Kidney (tissue), 14 donors: ENCODE data around the gene TNRC18. TPM values are rescaled to one million over a fixed set of nuclear protein-coding genes. Genes with fewer than 3 reads are reported as not detected.
"Not testable (repeated sequence)": the region's sequence is repeated elsewhere in the genome, so short reads cannot be mapped to it uniquely, and the experiment has no call there.

Source experiments
- DNase-seq, 5 donors: peaks; one replicate each; pipeline ENCODE4 v3.0.0-alpha.2; 2013 to 2020
- FAIRE-seq: peaks from 2 replicates; lab custom pipeline; 2012; peaks lifted over from hg19 to GRCh38; lab: Jason Lieb, UNC
- H3K27ac ChIP-seq, 2 donors: one replicate each; pipeline ENCODE4 v1.7.0; 2013; ENCODE audit warnings: low read depth in 2 of 2, low read length in 2 of 2, inconsistent platforms in 1 of 2
- H3K27me3 ChIP-seq: one replicate; pipeline ENCODE4 v1.7.1; 2013; ENCODE audit warnings: low read length, inconsistent platforms; ENCODE audit not compliant: control insufficient read depth, insufficient read depth
- H3K36me3 ChIP-seq, 3 donors: one replicate each; pipeline versions ENCODE4 v1.7.0 to v1.7.1; 2013; ENCODE audit warnings: low read length in 3 of 3, control low read depth in 1 of 3, inconsistent platforms in 1 of 3; ENCODE audit not compliant: insufficient read depth in 3 of 3, control insufficient read depth in 2 of 3
- H3K4me1 ChIP-seq, 3 donors: one replicate each; pipeline versions ENCODE4 v1.7.0 to v1.7.1; 2013; ENCODE audit warnings: low read length in 3 of 3, inconsistent platforms in 1 of 3, low read depth in 1 of 3; ENCODE audit not compliant: control insufficient read depth in 2 of 3, insufficient read depth in 2 of 3
- H3K4me3 ChIP-seq, 3 donors: one replicate each; pipeline versions ENCODE4 v1.7.0 to v1.8.1; 2013; ENCODE audit warnings: low read length in 3 of 3, control low read depth in 1 of 3, inconsistent platforms in 1 of 3
- H3K9ac ChIP-seq, 3 donors: one replicate each; pipeline versions ENCODE4 v1.7.0 to v1.7.1; 2013; ENCODE audit warnings: low read length in 3 of 3, control low read depth in 1 of 3, inconsistent platforms in 1 of 3
- H3K9me3 ChIP-seq, 3 donors: one replicate each; pipeline versions ENCODE4 v1.7.0 to v1.7.1; 2013; ENCODE audit warnings: low read length in 3 of 3, control low read depth in 1 of 3, inconsistent platforms in 1 of 3; ENCODE audit not compliant: control insufficient read depth in 2 of 3, insufficient read depth in 1 of 3
- CTCF ChIP-seq: IDR thresholded peaks from 3 replicates; pipeline ENCODE4 v1.5.1; 2012; ENCODE audit warnings: mild to moderate bottlenecking, moderate library complexity, borderline replicate concordance; ENCODE audit not compliant: insufficient read depth; ENCODE audit errors: extremely low read depth
- intact Hi-C: fragments of 100-400 bp; cut with DNase I; formaldehyde crosslinking; loops from one replicate; pipeline ENCODE4 v1.11.1; 2022
- polyA plus RNA-seq: library from polyadenylated mRNA; stranded (reverse); fragments of 350-450 nt; fragmentation: Illumina TruSeq; extraction: RNeasy Lipid Tissue Mini Kit (QIAGEN cat#74804); gene quantifications from one replicate; pipeline ENCODE4 v1.2.3, GENCODE V29; 2014; ENCODE audit warnings: low read depth, low replicate concordance; ENCODE audit not compliant: insufficient read depth
- total RNA-seq: library from RNA; stranded (reverse); fragmentation: NEBNext Ultra II Directional; extraction: Animal tissue kit (Norgen Biotek cat#: 25700); gene quantifications from one replicate; pipeline ENCODE4 v1.2.1, GENCODE V29; 2021
- donor health status: control.
- donor health status: control.
- donor health status: control.
- donor health status: control.
- donor health status: control.
- donor health status: DM: yes; HTN: yes; CAD: no.
- donor health status: Normal renal cell carcinoma (clear cell type).

Gene TNRC18
- total and polyA plus RNA-seq, 2 donors from 2014 or later = 12.5 to 125 TPM

GRCh38 chr7:5314864-5315263, 108.8 kb downstream of the TNRC18 start:
- no peak for DNase-seq
- Histone ChIP-seq H3K27ac (no peak overlapping the region), H3K4me1 (no peaks in the 10 kb centered on the region), H3K9me3 (no peaks in the 10 kb centered on the region), H3K27me3 (no peaks in the 10 kb centered on the region), H3K4me3 (no peak overlapping the region), H3K36me3 (peaks cover 4 to 26% (median 14%) of the 10 kb centered on the region in 3 donors), H3K9ac (no peak overlapping the region)
- no peak for TF ChIP-seq CTCF
- no peak for FAIRE-seq
- intact Hi-C loops = no loop called here

GRCh38 chr7:5313076-5313885, 110.4 kb downstream of the TNRC18 start:
- peaks cover 4 to 16% (median 13%) of the 10 kb centered on the region in 3 donors for H3K36me3 ChIP-seq
- H3K4me3 ChIP-seq, H3K9ac ChIP-seq, H3K27me3 ChIP-seq, H3K9me3 ChIP-seq, intact Hi-C loops, DNase-seq, H3K27ac ChIP-seq, H3K4me1 ChIP-seq, FAIRE-seq: not testable (repeated sequence)

GRCh38 chr7:5312276-5313070, 111.2 kb downstream of the TNRC18 start:
- H3K9ac ChIP-seq, H3K9me3 ChIP-seq, H3K4me3 ChIP-seq, intact Hi-C loops, DNase-seq, H3K27me3 ChIP-seq, H3K4me1 ChIP-seq, H3K27ac ChIP-seq, FAIRE-seq: not testable (repeated sequence)
- peaks cover 4 to 16% (median 13%) of the 10 kb centered on the region in 3 donors for H3K36me3 ChIP-seq

GRCh38 chr7:5310822-5311405, 112.7 kb downstream of the TNRC18 start:
- DNase-seq (no peak), FAIRE-seq (no peak)
- intact Hi-C loops = no loop called here
- Histone ChIP-seq H3K36me3 (peaks cover 4 to 16% (median 12%) of the 10 kb centered on the region in 3 donors), H3K9ac (no peak overlapping the region), H3K4me1 (no peaks in the 10 kb centered on the region), H3K4me3 (no peak overlapping the region), H3K9me3 (no peaks in the 10 kb centered on the region), H3K27ac (no peak overlapping the region), H3K27me3 (no peaks in the 10 kb centered on the region)
- no peak for TF ChIP-seq CTCF
